ENCODE data around the gene NXPH3.

The NXPH3 gene

GRCh38 chr17:49585422-49586027 is 9.9 kb downstream of the NXPH3 start:
- Histone ChIP-seq H3K36me3 (ENCODE audit: control insufficient read depth, insufficient read depth, low read length) (no peaks in the 10 kb centered on the region), H3K9ac (ENCODE audit: low read depth, low read length) (no peak overlapping the region), H3K27me3 (ENCODE audit: control insufficient read depth, insufficient read depth, low read length) (no peaks in the 10 kb centered on the region), H3K9me3 (ENCODE audit: control insufficient read depth, insufficient read depth, low read length) (no peaks in the 10 kb centered on the region), H3K4me3 (ENCODE audit: low read depth, low read length) (no peak overlapping the region), H3K4me1 (ENCODE audit: control insufficient read depth, insufficient read depth, low read length) (no peaks in the 10 kb centered on the region), H3K27ac (ENCODE audit: low read depth, low read length) (no peak overlapping the region)

- H3K4me1 ChIP-seq (ENCODE audit: control insufficient read depth, insufficient read depth, low read length) = 0 out of 2 replicates have a peak, but pooled peaks cover 3% of the 10 kb centered on the region
- no peak overlapping the region for H3K9ac ChIP-seq (ENCODE audit: low read depth, low read length)
- no peaks in the 10 kb centered on the region for H3K9me3 ChIP-seq (ENCODE audit: control insufficient read depth, insufficient read depth, low read length)
- H3K27me3 ChIP-seq (ENCODE audit: control insufficient read depth, insufficient read depth, low read length) = no peaks in the 10 kb centered on the region
- no peak overlapping the region for H3K27ac ChIP-seq (ENCODE audit: low read depth, low read length)
- no peaks in the 10 kb centered on the region for H3K36me3 ChIP-seq (ENCODE audit: control insufficient read depth, insufficient read depth, low read length)
- H3K4me3 ChIP-seq (ENCODE audit: low read depth, low read length) = no peak overlapping the region
Observed at GRCh38 chr17:49587366-49588073, 11.8 kb downstream of the NXPH3 start.

- Histone ChIP-seq H3K27me3 (ENCODE audit: control insufficient read depth, insufficient read depth, low read length) (no peaks in the 10 kb centered on the region), H3K9ac (ENCODE audit: low read depth, low read length) (no peak overlapping the region), H3K9me3 (ENCODE audit: control insufficient read depth, insufficient read depth, low read length) (no peaks in the 10 kb centered on the region), H3K4me1 (ENCODE audit: control insufficient read depth, insufficient read depth, low read length) (0 out of 2 replicates have a peak, but pooled peaks cover 4% of the 10 kb centered on the region), H3K27ac (ENCODE audit: low read depth, low read length) (no peak overlapping the region), H3K36me3 (ENCODE audit: control insufficient read depth, insufficient read depth, low read length) (no peaks in the 10 kb centered on the region), H3K4me3 (ENCODE audit: low read depth, low read length) (no peak overlapping the region)
Observed at GRCh38 chr17:49588312-49588711, 12.6 kb downstream of the NXPH3 start.

- Histone ChIP-seq H3K36me3 (ENCODE audit: control insufficient read depth, insufficient read depth, low read length) (no peaks in the 10 kb centered on the region), H3K9ac (ENCODE audit: low read depth, low read length) (no peak overlapping the region), H3K4me1 (ENCODE audit: control insufficient read depth, insufficient read depth, low read length) (0 out of 2 replicates have a peak, but pooled peaks cover 4% of the 10 kb centered on the region), H3K27ac (ENCODE audit: low read depth, low read length) (no peak overlapping the region), H3K27me3 (ENCODE audit: control insufficient read depth, insufficient read depth, low read length) (no peaks in the 10 kb centered on the region), H3K9me3 (ENCODE audit: control insufficient read depth, insufficient read depth, low read length) (no peaks in the 10 kb centered on the region), H3K4me3 (ENCODE audit: low read depth, low read length) (no peak overlapping the region)
Observed at GRCh38 chr17:49588726-49589576, 13.3 kb downstream of the NXPH3 start.

GRCh38 chr17:49589577-49589927 is 13.9 kb downstream of the NXPH3 start:
- Histone ChIP-seq H3K9me3 (ENCODE audit: control insufficient read depth, insufficient read depth, low read length) (no peaks in the 10 kb centered on the region), H3K9ac (ENCODE audit: low read depth, low read length) (no peak overlapping the region), H3K27me3 (ENCODE audit: control insufficient read depth, insufficient read depth, low read length) (no peaks in the 10 kb centered on the region), H3K27ac (ENCODE audit: low read depth, low read length) (no peak overlapping the region), H3K36me3 (ENCODE audit: control insufficient read depth, insufficient read depth, low read length) (no peaks in the 10 kb centered on the region), H3K4me1 (ENCODE audit: control insufficient read depth, insufficient read depth, low read length) (0 out of 2 replicates have a peak, but pooled peaks cover 4% of the 10 kb centered on the region), H3K4me3 (ENCODE audit: low read depth, low read length) (no peak overlapping the region)

GRCh38 chr17:49590874-49591273 is 15.2 kb downstream of the NXPH3 start:
- H3K27ac ChIP-seq (ENCODE audit: low read depth, low read length) = no peak overlapping the region
- H3K9ac ChIP-seq (ENCODE audit: low read depth, low read length) = no peak overlapping the region
- H3K36me3 ChIP-seq (ENCODE audit: control insufficient read depth, insufficient read depth, low read length) = peaks cover 5% of the 10 kb centered on the region; the same call in 1 of the 2 replicates
- H3K4me1 ChIP-seq (ENCODE audit: control insufficient read depth, insufficient read depth, low read length) = 0 out of 2 replicates have a peak, but pooled peaks cover 4% of the 10 kb centered on the region
- H3K27me3 ChIP-seq (ENCODE audit: control insufficient read depth, insufficient read depth, low read length) = no peaks in the 10 kb centered on the region
- H3K4me3 ChIP-seq (ENCODE audit: low read depth, low read length) = no peak overlapping the region
- H3K9me3 ChIP-seq (ENCODE audit: control insufficient read depth, insufficient read depth, low read length) = no peaks in the 10 kb centered on the region

- Histone ChIP-seq H3K9me3 (ENCODE audit: control insufficient read depth, insufficient read depth, low read length) (no peaks in the 10 kb centered on the region), H3K9ac (ENCODE audit: low read depth, low read length) (no peak overlapping the region), H3K27me3 (ENCODE audit: control insufficient read depth, insufficient read depth, low read length) (no peaks in the 10 kb centered on the region), H3K4me1 (ENCODE audit: control insufficient read depth, insufficient read depth, low read length) (0 out of 2 replicates have a peak, but pooled peaks cover 4% of the 10 kb centered on the region), H3K4me3 (ENCODE audit: low read depth, low read length) (no peak overlapping the region), H3K36me3 (ENCODE audit: control insufficient read depth, insufficient read depth, low read length) (peaks cover 13% of the 10 kb centered on the region), H3K27ac (ENCODE audit: low read depth, low read length) (no peak overlapping the region)
Observed at GRCh38 chr17:49592263-49592662, 16.6 kb downstream of the NXPH3 start.

- no peak overlapping the region for H3K4me3 ChIP-seq (ENCODE audit: low read depth, low read length)
- H3K4me1 ChIP-seq (ENCODE audit: control insufficient read depth, insufficient read depth, low read length) = 0 out of 2 replicates have a peak, but pooled peaks cover 4% of the 10 kb centered on the region
- peaks cover 32% of the 10 kb centered on the region for H3K36me3 ChIP-seq (ENCODE audit: control insufficient read depth, insufficient read depth, low read length)
- H3K27ac ChIP-seq (ENCODE audit: low read depth, low read length) = no peak overlapping the region
- H3K27me3 ChIP-seq (ENCODE audit: control insufficient read depth, insufficient read depth, low read length) = no peaks in the 10 kb centered on the region
- no peak overlapping the region for H3K9ac ChIP-seq (ENCODE audit: low read depth, low read length)
- H3K9me3 ChIP-seq (ENCODE audit: control insufficient read depth, insufficient read depth, low read length) = no peaks in the 10 kb centered on the region
Observed at GRCh38 chr17:49595328-49595727, 19.7 kb downstream of the NXPH3 start.

- no peaks in the 10 kb centered on the region for H3K27me3 ChIP-seq (ENCODE audit: control insufficient read depth, insufficient read depth, low read length)
- 0 out of 2 replicates have a peak, but pooled peaks cover 4% of the 10 kb centered on the region for H3K4me1 ChIP-seq (ENCODE audit: control insufficient read depth, insufficient read depth, low read length)
- H3K9me3 ChIP-seq (ENCODE audit: control insufficient read depth, insufficient read depth, low read length) = no peaks in the 10 kb centered on the region
- peaks cover 38% of the 10 kb centered on the region for H3K36me3 ChIP-seq (ENCODE audit: control insufficient read depth, insufficient read depth, low read length)
- H3K9ac ChIP-seq (ENCODE audit: low read depth, low read length) = no peak overlapping the region
- no peak overlapping the region for H3K27ac ChIP-seq (ENCODE audit: low read depth, low read length)
- no peak overlapping the region for H3K4me3 ChIP-seq (ENCODE audit: low read depth, low read length)
Observed at GRCh38 chr17:49595980-49596379, 20.3 kb downstream of the NXPH3 start.

GRCh38 chr17:49596613-49597244 is 21.1 kb downstream of the NXPH3 start:
- H3K9me3 ChIP-seq (ENCODE audit: control insufficient read depth, insufficient read depth, low read length) = no peaks in the 10 kb centered on the region
- no peaks in the 10 kb centered on the region for H3K27me3 ChIP-seq (ENCODE audit: control insufficient read depth, insufficient read depth, low read length)
- H3K36me3 ChIP-seq (ENCODE audit: control insufficient read depth, insufficient read depth, low read length) = peaks cover 46% of the 10 kb centered on the region
- no peak overlapping the region for H3K9ac ChIP-seq (ENCODE audit: low read depth, low read length)
- H3K27ac ChIP-seq (ENCODE audit: low read depth, low read length) = no peak overlapping the region
- no peak overlapping the region for H3K4me3 ChIP-seq (ENCODE audit: low read depth, low read length)
- H3K4me1 ChIP-seq (ENCODE audit: control insufficient read depth, insufficient read depth, low read length) = 0 out of 2 replicates have a peak, but pooled peaks cover 4% of the 10 kb centered on the region
